ENCODE data around the gene FAM32A. TPM values are rescaled to one million over a fixed set of nuclear protein-coding genes. Genes with fewer than 3 reads are reported as not detected.

The FAM32A gene
- total RNA-seq, 2 donors from 2014 or later: 74.8 to 75.5 TPM

- DNase-seq (ENCODE audit: low spot score): no peak
- Histone ChIP-seq H3K9me3 (no peaks in the 10 kb centered on the region), H3K36me3 (peaks cover 83% of the 10 kb centered on the region)
These were observed 22.3 kb downstream of the FAM32A start for GRCh38 chr19:16207490-16208025.

GRCh38 chr19:16208064-16208759 is 23.0 kb downstream of the FAM32A start:
- TF ChIP-seq CTCF (IDR thresholded peaks at IDR 0.05): no peak
- no peak for ATAC-seq (ENCODE audit: insufficient number of reproducible peaks, low FRiP score, low read depth)
- peaks cover 82% of the 10 kb centered on the region for H3K36me3 ChIP-seq
- no peaks in the 10 kb centered on the region for H3K27me3 ChIP-seq (replicated peaks; ENCODE audit: insufficient read depth)
- H3K4me1 ChIP-seq (ENCODE audit: control insufficient read depth in 1 of 2, low read depth in 2 of 2): peaks cover 0 to 7% of the 10 kb centered on the region in 2 donors
- DNase-seq (ENCODE audit: low spot score): no peak
- H3K4me3 ChIP-seq: no peak overlapping the region
- H3K9me3 ChIP-seq: no peaks in the 10 kb centered on the region
- H3K27ac ChIP-seq: no peak overlapping the region

More at GRCh38 chr19:16207490-16208025, 22.3 kb downstream of the FAM32A start:
- peaks cover 0 to 7% of the 10 kb centered on the region in 2 donors for H3K4me1 ChIP-seq (ENCODE audit: control insufficient read depth in 1 of 2, low read depth in 2 of 2)
- no peak overlapping the region for H3K27ac ChIP-seq
- no peaks in the 10 kb centered on the region for H3K27me3 ChIP-seq (replicated peaks; ENCODE audit: insufficient read depth)
- H3K4me3 ChIP-seq: no peak overlapping the region
- ATAC-seq (ENCODE audit: insufficient number of reproducible peaks, low FRiP score, low read depth): no peak
- no peak for TF ChIP-seq CTCF (IDR thresholded peaks at IDR 0.05)

- Histone ChIP-seq H3K9me3 (no peaks in the 10 kb centered on the region), H3K36me3 (peaks cover 80% of the 10 kb centered on the region), H3K4me1 (ENCODE audit: control insufficient read depth in 1 of 2, low read depth in 2 of 2) (peaks cover 0 to 7% of the 10 kb centered on the region in 2 donors), H3K4me3 (no peak overlapping the region), H3K27ac (no peak overlapping the region), H3K27me3 (replicated peaks; ENCODE audit: insufficient read depth) (no peaks in the 10 kb centered on the region)
- TF ChIP-seq CTCF (IDR thresholded peaks at IDR 0.05): no peak
- DNase-seq (ENCODE audit: low spot score) (no peak), ATAC-seq (ENCODE audit: insufficient number of reproducible peaks, low FRiP score, low read depth) (no peak)
These were observed 23.8 kb downstream of the FAM32A start for GRCh38 chr19:16208847-16209665.

- Histone ChIP-seq H3K4me3 (no peak overlapping the region), H3K36me3 (peaks cover 74% of the 10 kb centered on the region)
These were observed 25.0 kb downstream of the FAM32A start for GRCh38 chr19:16210168-16210567.

More at GRCh38 chr19:16210168-16210567, 25.0 kb downstream of the FAM32A start:
- DNase-seq (ENCODE audit: low spot score) (no peak), ATAC-seq (ENCODE audit: insufficient number of reproducible peaks, low FRiP score, low read depth) (no peak)
- Histone ChIP-seq H3K4me1 (ENCODE audit: control insufficient read depth in 1 of 2, low read depth in 2 of 2) (peaks cover 0 to 7% of the 10 kb centered on the region in 2 donors), H3K27me3 (replicated peaks; ENCODE audit: insufficient read depth) (no peaks in the 10 kb centered on the region), H3K9me3 (no peaks in the 10 kb centered on the region), H3K27ac (no peak overlapping the region)
- TF ChIP-seq CTCF (IDR thresholded peaks at IDR 0.05): no peak

Data from thoracic aorta (tissue), 2 donors.